Activated naive CD8-positive, alpha-beta T cell treated with anti-CD3 and anti-CD28 coated beads, Interleukin-2, amount 10 ng/mL, durations not matched to agents 7 days and 5 days (primary cell): ENCODE measurements around the gene FBXL19. TPM values are rescaled to one million over a fixed set of nuclear protein-coding genes. Genes with fewer than 3 reads are reported as not detected.

ENCODE experiments used
- ATAC-seq: fragments of 150-1000 bp; cut with Tn5 transposase; one replicate; pipeline ENCODE4 v1.10.0; 2021; ENCODE audit warnings: low read depth, moderate library complexity
- POLR2A ChIA-PET: fragments of 350-600 bp; sonication (Branson Sonifier 250); formaldehyde crosslinking; loops from one replicate; lab custom pipeline; 2021; ENCODE audit warnings: antibody characterized with exemption; lab: Charles Lee
- DNase-seq: peaks from one replicate; pipeline ENCODE4 v3.0.0; 2021
- H3K27ac Mint-ChIP-seq: one replicate; pipeline ENCODE4 v1.8.0; 2022; ENCODE audit warnings: mild to moderate bottlenecking, mixed read lengths
- H3K27me3 Mint-ChIP-seq: one replicate; pipeline ENCODE4 v1.8.0; 2022; ENCODE audit warnings: mild to moderate bottlenecking, moderate library complexity, mixed read lengths
- H3K36me3 Mint-ChIP-seq: one replicate; pipeline ENCODE4 v1.8.0; 2021; ENCODE audit warnings: mild to moderate bottlenecking, mixed read lengths
- H3K4me1 Mint-ChIP-seq: one replicate; pipeline ENCODE4 v1.8.0; 2021; ENCODE audit warnings: mixed read lengths
- H3K4me3 Mint-ChIP-seq: one replicate; pipeline ENCODE4 v1.8.0; 2022; ENCODE audit warnings: mild to moderate bottlenecking, moderate library complexity, mixed read lengths
- H3K9me3 Mint-ChIP-seq: one replicate; pipeline ENCODE4 v1.8.0; 2021; ENCODE audit warnings: mixed read lengths
- total RNA-seq, 2 experiments: library from RNA; stranded (reverse); gene quantifications; one replicate each; pipeline ENCODE4 v1.2.3, GENCODE V29; 2021

Gene FBXL19
- total RNA-seq, 2 experiments from 2014 or later, result 20.1 to 24.4 TPM

GRCh38 chr16:30918614-30919013 lies 4.8 kb upstream of the FBXL19 start:
- Mint-ChIP-seq H3K27me3 (peaks cover 4% of the 10 kb centered on the region), H3K4me3 (no peak overlapping the region)
- POLR2A ChIA-PET, result interaction anchor here (1.3 to 1.6 kb wide), 2 partner anchors 16 to 73 kb away, joined by 3 to 4 read pairs; no protein-coding TSS in a partner anchor

GRCh38 chr16:30920891-30921290 lies 2.5 kb upstream of the FBXL19 start:
- Mint-ChIP-seq H3K4me3 (peak overlapping the region; percentile 15), H3K36me3 (no peaks in the 10 kb centered on the region), H3K9me3 (no peaks in the 10 kb centered on the region), H3K27me3 (peaks cover 4% of the 10 kb centered on the region), H3K27ac (no peak overlapping the region), H3K4me1 (peaks cover 15% of the 10 kb centered on the region)
- DNase-seq (no peak), ATAC-seq (no peak)
- POLR2A ChIA-PET, result interaction anchor here (0.6 to 1.6 kb wide), 2 partner anchors 33 to 75 kb away, joined by 3 to 6 read pairs; no protein-coding TSS in a partner anchor

More at GRCh38 chr16:30918614-30919013, 4.8 kb upstream of the FBXL19 start:
- DNase-seq, result no peak
- H3K36me3 Mint-ChIP-seq, result no peaks in the 10 kb centered on the region
- no peak for ATAC-seq
- peaks cover 11% of the 10 kb centered on the region for H3K4me1 Mint-ChIP-seq
- peak overlapping the region; percentile 6 for H3K27ac Mint-ChIP-seq
- H3K9me3 Mint-ChIP-seq, result no peaks in the 10 kb centered on the region

- no peak for DNase-seq
- peaks cover 19% of the 10 kb centered on the region for H3K4me1 Mint-ChIP-seq
- peak overlapping the region; percentile 100 for H3K4me3 Mint-ChIP-seq
- peak overlapping the region; percentile 100 for H3K27ac Mint-ChIP-seq
- H3K27me3 Mint-ChIP-seq, result peaks cover 4% of the 10 kb centered on the region
- POLR2A ChIA-PET, result interaction anchor here (1.6 kb wide), 1 partner anchor 76 kb away, joined by 6 read pairs; no protein-coding TSS in a partner anchor
- ATAC-seq, result no peak
- no peaks in the 10 kb centered on the region for H3K36me3 Mint-ChIP-seq
- H3K9me3 Mint-ChIP-seq, result no peaks in the 10 kb centered on the region
Observed at GRCh38 chr16:30921459-30921747, 2.0 kb upstream of the FBXL19 start.

- peaks cover 3% of the 10 kb centered on the region for H3K27me3 Mint-ChIP-seq
- H3K4me1 Mint-ChIP-seq, result peaks cover 22% of the 10 kb centered on the region
- DNase-seq (peak; percentile 89), ATAC-seq (peak; percentile 0)
- H3K36me3 Mint-ChIP-seq, result no peaks in the 10 kb centered on the region
- H3K9me3 Mint-ChIP-seq, result no peaks in the 10 kb centered on the region
- POLR2A ChIA-PET, result interaction anchor here (0.6 to 1.6 kb wide), 3 partner anchors 19 to 77 kb away, joined by 3 to 6 read pairs (median 3); no protein-coding TSS in a partner anchor
- H3K27ac Mint-ChIP-seq, result peak overlapping the region; percentile 100
- peak overlapping the region; percentile 100 for H3K4me3 Mint-ChIP-seq
Observed at GRCh38 chr16:30921748-30922419, 1.5 kb upstream of the FBXL19 start.

- Mint-ChIP-seq H3K9me3 (no peaks in the 10 kb centered on the region), H3K4me3 (peak overlapping the region; percentile 100), H3K4me1 (peaks cover 22% of the 10 kb centered on the region), H3K27ac (peak overlapping the region; percentile 100), H3K27me3 (peaks cover 3% of the 10 kb centered on the region), H3K36me3 (no peaks in the 10 kb centered on the region)
- ATAC-seq (peak; percentile 82), DNase-seq (peak; percentile 95)
- POLR2A ChIA-PET, result interaction anchor here (0.6 to 1.0 kb wide), 2 partner anchors 18 to 78 kb away, joined by 3 read pairs; no protein-coding TSS in a partner anchor
Observed at GRCh38 chr16:30922420-30922959, 882 bp upstream of the FBXL19 start.

- POLR2A ChIA-PET, result interaction anchor here (0.9 kb wide), 1 partner anchor 21 kb away, joined by 3 read pairs; no protein-coding TSS in a partner anchor
Observed at GRCh38 chr16:30922960-30923535, 324 bp upstream of the FBXL19 start.

GRCh38 chr16:30924076-30924912 lies 922 bp downstream of the FBXL19 start:
- Mint-ChIP-seq H3K27me3 (no peaks in the 10 kb centered on the region), H3K36me3 (no peaks in the 10 kb centered on the region), H3K4me3 (peak overlapping the region; percentile 79), H3K27ac (no peak overlapping the region), H3K4me1 (peaks cover 26% of the 10 kb centered on the region), H3K9me3 (no peaks in the 10 kb centered on the region)
- no peak for ATAC-seq
- peak; percentile 52 for DNase-seq
- POLR2A ChIA-PET, result interaction anchor here (0.9 kb wide), 1 partner anchor 22 kb away, joined by 3 read pairs; no protein-coding TSS in a partner anchor

More at GRCh38 chr16:30922960-30923535, 324 bp upstream of the FBXL19 start:
- Mint-ChIP-seq H3K4me3 (peak overlapping the region; percentile 100), H3K27ac (peak overlapping the region; percentile 100), H3K27me3 (peaks cover 3% of the 10 kb centered on the region), H3K4me1 (peaks cover 25% of the 10 kb centered on the region), H3K36me3 (no peaks in the 10 kb centered on the region), H3K9me3 (no peaks in the 10 kb centered on the region)
- DNase-seq (peak; percentile 90), ATAC-seq (peak; percentile 72)

- peak overlapping the region; percentile 79 for H3K4me3 Mint-ChIP-seq
- ATAC-seq (no peak), DNase-seq (no peak)
- H3K36me3 Mint-ChIP-seq, result no peaks in the 10 kb centered on the region
- POLR2A ChIA-PET, result interaction anchor here (0.5 kb wide), 1 partner anchor 230 kb away, joined by 3 read pairs; no protein-coding TSS in a partner anchor
- H3K4me1 Mint-ChIP-seq, result peaks cover 26% of the 10 kb centered on the region
- H3K27ac Mint-ChIP-seq, result no peak overlapping the region
- no peaks in the 10 kb centered on the region for H3K9me3 Mint-ChIP-seq
- H3K27me3 Mint-ChIP-seq, result no peaks in the 10 kb centered on the region
Observed at GRCh38 chr16:30924913-30925631, 1.7 kb downstream of the FBXL19 start.

GRCh38 chr16:30925632-30925987 lies 2.2 kb downstream of the FBXL19 start:
- ATAC-seq (no peak), DNase-seq (no peak)
- H3K9me3 Mint-ChIP-seq, result no peaks in the 10 kb centered on the region
- H3K27ac Mint-ChIP-seq, result no peak overlapping the region
- POLR2A ChIA-PET, result interaction anchor here (1.0 kb wide), 1 partner anchor 10 kb away, joined by 3 read pairs; no protein-coding TSS in a partner anchor
- peaks cover 26% of the 10 kb centered on the region for H3K4me1 Mint-ChIP-seq
- no peak overlapping the region for H3K4me3 Mint-ChIP-seq
- H3K36me3 Mint-ChIP-seq, result no peaks in the 10 kb centered on the region
- no peaks in the 10 kb centered on the region for H3K27me3 Mint-ChIP-seq

GRCh38 chr16:30925995-30926811 lies 2.8 kb downstream of the FBXL19 start:
- Mint-ChIP-seq H3K4me1 (peaks cover 24% of the 10 kb centered on the region), H3K36me3 (no peaks in the 10 kb centered on the region), H3K27ac (peak overlapping the region; percentile 32), H3K27me3 (no peaks in the 10 kb centered on the region), H3K9me3 (no peaks in the 10 kb centered on the region), H3K4me3 (peak overlapping the region; percentile 50)
- DNase-seq, result no peak
- ATAC-seq, result no peak
- POLR2A ChIA-PET, result interaction anchor here (1.0 to 1.3 kb wide), 2 partner anchors 10 to 254 kb away, joined by 3 to 4 read pairs; partner anchors contain the start of gene FUS

- Mint-ChIP-seq H3K27ac (no peak overlapping the region), H3K27me3 (no peaks in the 10 kb centered on the region), H3K36me3 (no peaks in the 10 kb centered on the region), H3K4me3 (no peak overlapping the region), H3K4me1 (peaks cover 16% of the 10 kb centered on the region), H3K9me3 (no peaks in the 10 kb centered on the region)
- POLR2A ChIA-PET, result interaction anchor here (0.5 to 1.3 kb wide), 3 partner anchors 25 to 253 kb away, joined by 3 to 4 read pairs (median 3); partner anchors contain the start of gene FUS
- DNase-seq (no peak), ATAC-seq (no peak)
Observed at GRCh38 chr16:30926937-30927788, 3.8 kb downstream of the FBXL19 start.
